HG03196 (cell line): ENCODE measurements around the gene TMEM269.

Experiments
- ATAC-seq: cut with Tn5 transposase; IDR thresholded peaks from one replicate; pipeline ENCODE4 v1.9.1; 2021; ENCODE audit not compliant: unreplicated experiment

The TMEM269 gene

GRCh38 chr1:42847111-42847595 is 62.4 kb downstream of the TMEM269 start:
- peak; percentile 7 for ATAC-seq

DNA sequence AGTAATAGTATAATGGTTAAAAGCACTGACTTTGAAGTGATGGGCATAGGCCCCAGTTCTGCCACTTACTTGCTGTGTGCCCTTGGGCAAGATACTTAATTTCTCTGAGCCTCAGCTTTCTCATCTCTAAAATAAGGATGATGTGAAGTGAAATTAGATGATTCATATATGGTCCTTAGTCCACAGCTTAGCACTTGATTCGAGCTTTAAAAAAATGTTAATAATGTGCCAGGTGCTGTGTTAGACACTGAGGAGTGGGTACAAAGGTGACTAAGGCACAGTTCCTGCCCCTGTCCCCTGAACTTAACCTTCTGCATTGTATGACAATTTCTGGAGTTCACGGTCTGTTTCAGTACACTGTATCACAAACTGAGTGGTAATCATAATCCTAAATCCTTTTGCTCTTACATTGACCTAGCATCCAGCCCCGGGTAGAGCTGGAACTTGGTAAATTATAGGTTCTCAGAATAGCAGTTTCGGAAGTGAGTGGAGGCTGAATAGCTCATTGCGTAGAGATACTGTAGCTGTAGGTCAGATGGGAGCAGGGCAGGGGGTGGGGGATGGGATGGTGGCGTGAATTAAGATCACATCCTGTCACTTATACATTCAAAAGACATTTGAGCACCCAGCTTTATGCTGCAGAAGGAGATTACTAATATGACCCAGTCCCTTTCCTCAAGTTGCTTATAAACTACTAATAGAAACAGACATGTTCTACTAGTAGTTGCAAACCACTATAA is 63.1 kb downstream of the TMEM269 start:
- ATAC-seq = no peak

GRCh38 chr1:42848823-42849537 is 64.2 kb downstream of the TMEM269 start:
- no peak for ATAC-seq

DNA sequence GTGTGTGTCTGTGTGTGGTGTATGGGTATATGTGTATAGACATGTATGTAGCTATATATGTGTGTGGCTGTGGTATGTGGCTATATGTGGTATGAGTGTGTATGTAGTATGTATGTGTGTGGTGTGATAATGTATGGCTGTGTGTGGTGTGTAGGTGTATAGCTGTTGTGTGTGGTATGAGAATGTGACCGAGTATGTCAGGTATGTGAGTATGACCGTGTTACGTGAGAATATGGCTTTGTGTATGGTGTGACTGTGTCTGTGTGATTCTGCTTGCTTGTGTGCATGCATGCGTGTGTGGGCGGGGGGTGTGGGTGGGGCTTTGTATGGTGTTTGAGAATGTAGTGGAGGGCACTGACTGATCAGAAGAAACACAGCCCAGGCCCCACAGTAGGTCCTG is 65.2 kb downstream of the TMEM269 start:
- no peak for ATAC-seq
